ENCODE measurements around the gene ISG20L2.
A peak's percentile ranks its signal among the peaks of the same experiment; 100 is the strongest.

ISG20L2 gene

GRCh38 chr1:156721131-156721530 lies 7.4 kb downstream of the ISG20L2 start:
- no peak for TF ChIP-seq CTCF (conservative IDR thresholded peaks at IDR 0.05)

DNA sequence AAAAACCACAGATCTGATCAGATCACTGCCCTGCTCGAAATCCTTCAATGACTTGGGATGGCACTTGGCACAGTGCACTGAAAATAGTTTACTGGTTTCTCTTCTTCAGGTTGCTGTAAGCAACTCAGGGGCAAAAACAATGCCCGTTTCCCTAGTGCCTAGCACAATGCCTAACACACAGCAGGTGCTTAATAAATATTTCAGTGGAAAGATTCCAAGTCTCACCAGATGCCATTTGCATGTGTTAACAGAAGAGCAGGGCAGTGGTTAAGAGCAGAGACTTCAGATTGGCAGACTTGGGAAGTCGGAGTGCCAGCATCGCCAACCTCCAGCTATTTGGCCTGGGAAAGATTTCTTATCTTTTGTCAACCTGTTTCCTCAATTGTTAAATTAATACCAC lies 11.2 kb downstream of the ISG20L2 start:
- no peak for TF ChIP-seq CTCF (conservative IDR thresholded peaks at IDR 0.05)
- H3K27ac ChIP-seq, result no peak overlapping the region

More at GRCh38 chr1:156721131-156721530, 7.4 kb downstream of the ISG20L2 start:
- H3K27ac ChIP-seq, result no peak overlapping the region

DNA sequence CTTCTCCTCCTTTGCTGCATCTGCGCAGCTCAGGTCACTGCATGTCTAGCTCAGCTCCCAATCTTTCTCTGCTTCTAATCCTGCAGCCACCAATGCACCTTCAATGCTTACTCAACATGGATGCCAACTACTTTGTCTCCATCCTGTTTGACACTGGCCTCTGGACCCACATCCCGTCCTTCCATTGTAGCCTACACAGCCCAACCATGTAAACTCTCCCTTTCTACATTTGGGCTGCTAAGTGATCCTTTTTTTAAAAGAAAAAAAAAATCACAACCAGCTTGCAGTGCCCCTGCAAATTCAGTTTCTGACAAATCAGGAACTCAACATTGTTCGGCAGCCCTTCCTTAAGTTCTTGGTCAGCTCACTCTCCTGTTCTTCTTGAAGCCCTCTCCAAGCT lies 13.7 kb downstream of the ISG20L2 start:
- no peak overlapping the region for H3K27ac ChIP-seq
- TF ChIP-seq CTCF (conservative IDR thresholded peaks at IDR 0.05), result no peak

GRCh38 chr1:156712626-156713025 lies 15.9 kb downstream of the ISG20L2 start:
- no peak for TF ChIP-seq CTCF (conservative IDR thresholded peaks at IDR 0.05)
- no peak overlapping the region for H3K27ac ChIP-seq

- TF ChIP-seq CTCF (conservative IDR thresholded peaks at IDR 0.05), result no peak
- no peak overlapping the region for H3K27ac ChIP-seq
Observed at GRCh38 chr1:156711011-156711817, 17.4 kb downstream of the ISG20L2 start.

DNA sequence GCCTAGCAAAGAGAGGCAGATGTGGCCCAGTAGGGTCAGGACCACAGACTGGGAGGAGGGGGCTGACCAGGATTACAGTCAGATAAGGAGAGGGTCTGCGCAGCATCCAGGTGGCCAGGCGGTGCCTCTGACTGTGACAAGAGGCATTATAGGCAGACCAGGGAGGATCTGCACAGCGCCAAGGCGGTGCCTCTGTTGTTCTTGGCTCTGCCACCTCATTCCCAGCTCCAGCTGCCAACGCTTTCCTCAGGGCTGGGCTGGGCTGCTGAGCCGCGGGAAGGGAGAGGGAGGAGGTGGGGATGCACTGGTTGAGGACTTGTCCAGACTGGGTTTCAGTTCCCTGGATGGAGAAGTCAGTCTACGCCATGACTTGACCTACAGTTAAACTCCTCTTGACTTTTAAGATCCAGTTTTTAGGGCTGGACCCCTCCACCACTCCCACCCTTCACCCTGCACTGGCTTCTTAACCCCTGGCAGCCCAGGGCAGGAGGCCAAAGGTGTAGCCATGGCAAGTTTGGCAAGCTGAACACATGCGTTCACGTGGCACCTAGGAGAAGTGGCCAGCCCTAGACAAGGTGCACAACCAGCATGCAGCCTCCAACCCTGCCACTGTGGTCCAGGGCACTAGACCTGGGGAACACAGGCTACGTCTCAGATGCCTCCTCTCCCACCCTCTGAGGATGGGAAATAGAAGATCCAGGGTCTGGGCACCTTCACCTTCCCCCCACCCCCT lies 18.6 kb downstream of the ISG20L2 start:
- peak overlapping the region; percentile 32 for H3K27ac ChIP-seq
- no peak for TF ChIP-seq CTCF (conservative IDR thresholded peaks at IDR 0.05)

- TF ChIP-seq CTCF (conservative IDR thresholded peaks at IDR 0.05), result no peak
- H3K27ac ChIP-seq, result peak overlapping the region; percentile 32
Observed at GRCh38 chr1:156709031-156709430, 19.5 kb downstream of the ISG20L2 start.
